Esophagus muscularis mucosa (tissue), 4 donors: Measurements from ENCODE around the gene SLBP. TPM values are rescaled to one million over a fixed set of nuclear protein-coding genes. Genes with fewer than 3 reads are reported as not detected.

Experiments used
- DNase-seq: peaks from one replicate; pipeline ENCODE4 v3.0.0-alpha.2; 2017; ENCODE audit errors: extremely low spot score
- H3K27ac ChIP-seq, 4 donors: fragments of 200-600 bp; sonication (generic); replicated peaks in 1 of 4; 1 replicate in 3 of 4; 2 replicates in 1 of 4; pipeline ENCODE4 v1.5.1; 2016 to 2019; ENCODE audit warnings: mild to moderate bottlenecking in 1 of 4
- H3K27me3 ChIP-seq, 4 donors: fragments of 200-600 bp; sonication (generic); one replicate each; pipeline versions ENCODE4 v1.5.1 to v1.6.0; 2016 to 2019
- H3K36me3 ChIP-seq, 4 donors: fragments of 200-600 bp; sonication (generic); one replicate each; pipeline ENCODE4 v1.5.1; 2016 to 2019
- H3K4me1 ChIP-seq, 4 donors: fragments of 200-600 bp; sonication (generic); one replicate each; pipeline ENCODE4 v1.5.1; 2016 to 2019
- H3K4me3 ChIP-seq, 4 donors: fragments of 200-600 bp; sonication (generic); 1 replicate in 2 of 4; 2 replicates in 2 of 4; pipeline ENCODE4 v1.5.1; 2016 to 2019; ENCODE audit warnings: mild to moderate bottlenecking in 4 of 4, moderate library complexity in 1 of 4
- H3K9me3 ChIP-seq, 4 donors: fragments of 200-600 bp; sonication (generic); 1 replicate in 3 of 4; 2 replicates in 1 of 4; pipeline ENCODE4 v1.5.1; 2016 to 2019
- EP300 ChIP-seq: sonication (generic); formaldehyde crosslinking; IDR thresholded peaks from one replicate; pipeline ENCODE4 v1.6.1; 2017; ENCODE audit warnings: antibody characterized with exemption
- POLR2A ChIP-seq: fragments of 450-650 bp; IDR thresholded peaks from one replicate; pipeline ENCODE4 v1.6.1; 2017; ENCODE audit warnings: antibody characterized with exemption, moderate library complexity, mild to moderate bottlenecking, low read depth
- POLR2AphosphoS5 ChIP-seq, 2 donors: sonication (generic); formaldehyde crosslinking; IDR thresholded peaks; one replicate each; pipeline ENCODE4 v1.6.1; 2017; ENCODE audit warnings: antibody characterized with exemption in 2 of 2
- WGBS: methylation state at CpG from one replicate; pipeline ENCODE4 v1.1.5; 2018; 5-methylcytosine and 5-hydroxymethylcytosine counted together
- intact Hi-C: fragments of 100-400 bp; cut with DNase I; formaldehyde crosslinking; loops from one replicate; pipeline ENCODE4 v1.15.1; 2023
- total RNA-seq, 4 donors: library from RNA; depleted of rRNA; stranded (reverse); fragments of >200 nt; gene quantifications; one replicate each; pipeline versions ENCODE4 v1.1.0 to v1.2.1, GENCODE V29; 2016
- TF ChIP-seq, protein P1 (sequence below), 3 experiments: fragments of 200-600 bp in 2 of 3; fragments of 450-650 bp in 1 of 3; sonication (generic) in 2 of 3; IDR thresholded peaks; one replicate each; pipeline ENCODE4 v1.5.1; 2017 to 2019; ENCODE audit warnings: antibody characterized with exemption in 3 of 3, mild to moderate bottlenecking in 2 of 3, moderate library complexity in 1 of 3

SLBP gene
- total RNA-seq, 4 donors from 2014 or later = 41.5 to 56.1 (median 45.5) TPM

DNA sequence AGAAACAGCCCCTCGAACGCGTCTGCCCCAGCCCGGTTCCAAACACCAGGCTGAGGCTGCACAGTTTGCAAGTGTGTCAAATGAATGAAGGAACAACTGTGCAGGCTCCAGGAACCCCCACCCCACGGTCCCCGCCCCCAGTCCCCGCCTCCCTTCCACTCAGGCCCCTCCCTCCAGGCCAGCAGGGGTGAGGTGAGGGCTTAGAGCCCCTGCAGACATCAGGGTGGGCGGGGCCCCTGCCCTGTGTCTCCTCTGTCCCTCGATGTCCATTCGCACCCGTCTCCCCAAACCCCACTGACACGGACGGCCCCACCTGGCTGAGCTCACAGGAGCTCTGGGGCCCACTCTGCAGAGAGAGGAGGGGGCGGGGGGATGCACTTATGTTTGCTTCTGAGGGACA, 37.7 kb upstream of the SLBP start:
- Histone ChIP-seq H3K27me3 (peaks cover 0 to 58% (median 2%) of the 10 kb centered on the region in 4 donors), H3K27ac (no peak overlapping the region), H3K9me3 (peaks cover 0 to 5% (median 0%) of the 10 kb centered on the region in 4 donors), H3K4me1 (peaks cover 5 to 20% (median 17%) of the 10 kb centered on the region in 4 donors), H3K4me3 (no peak overlapping the region), H3K36me3 (peaks cover 0 to 4% (median 4%) of the 10 kb centered on the region in 4 donors)
- no peak for DNase-seq
- 80% methylated on average over 1 of the region's 14 CpGs for WGBS
- intact Hi-C loops = loop anchor here (5.0 kb wide), 1 partner anchor 147 kb away; no protein-coding TSS in a partner anchor
- TF ChIP-seq POLR2AphosphoS5 (IDR thresholded peaks at IDR 0.05) = no peak

DNA sequence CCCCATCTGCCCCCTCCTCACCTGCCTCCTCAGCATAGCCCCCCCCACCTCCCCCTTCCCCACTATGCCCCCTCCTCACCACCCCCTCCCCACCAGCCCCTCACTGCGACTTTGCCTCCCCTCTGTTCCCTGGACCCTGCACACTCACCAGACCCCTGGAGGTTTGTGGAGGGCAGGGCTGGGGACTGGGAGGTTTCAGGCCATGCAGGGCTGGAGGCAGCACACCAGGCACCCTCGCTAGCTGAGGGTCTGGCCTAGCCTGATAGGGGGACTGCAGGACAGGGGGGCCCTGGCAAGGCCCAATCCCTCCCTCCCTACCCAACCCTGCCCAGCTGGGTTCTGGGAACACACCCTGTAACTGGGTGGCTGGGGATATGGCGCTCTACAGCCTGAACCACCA, 37.3 kb upstream of the SLBP start:
- 100% methylated on average over 1 of the region's 3 CpGs for WGBS
- Histone ChIP-seq H3K27me3 (peaks cover 0 to 58% (median 2%) of the 10 kb centered on the region in 4 donors), H3K36me3 (peaks cover 0 to 9% (median 9%) of the 10 kb centered on the region in 4 donors), H3K27ac (no peak overlapping the region), H3K9me3 (peaks cover 0 to 5% (median 0%) of the 10 kb centered on the region in 4 donors), H3K4me1 (peaks cover 5 to 20% (median 17%) of the 10 kb centered on the region in 4 donors), H3K4me3 (no peak overlapping the region)
- no peak for DNase-seq
- TF ChIP-seq POLR2AphosphoS5 (IDR thresholded peaks at IDR 0.05) (no peak), POLR2A (no peak), EP300 (no peak)
- TF ChIP-seq, protein P1, sequence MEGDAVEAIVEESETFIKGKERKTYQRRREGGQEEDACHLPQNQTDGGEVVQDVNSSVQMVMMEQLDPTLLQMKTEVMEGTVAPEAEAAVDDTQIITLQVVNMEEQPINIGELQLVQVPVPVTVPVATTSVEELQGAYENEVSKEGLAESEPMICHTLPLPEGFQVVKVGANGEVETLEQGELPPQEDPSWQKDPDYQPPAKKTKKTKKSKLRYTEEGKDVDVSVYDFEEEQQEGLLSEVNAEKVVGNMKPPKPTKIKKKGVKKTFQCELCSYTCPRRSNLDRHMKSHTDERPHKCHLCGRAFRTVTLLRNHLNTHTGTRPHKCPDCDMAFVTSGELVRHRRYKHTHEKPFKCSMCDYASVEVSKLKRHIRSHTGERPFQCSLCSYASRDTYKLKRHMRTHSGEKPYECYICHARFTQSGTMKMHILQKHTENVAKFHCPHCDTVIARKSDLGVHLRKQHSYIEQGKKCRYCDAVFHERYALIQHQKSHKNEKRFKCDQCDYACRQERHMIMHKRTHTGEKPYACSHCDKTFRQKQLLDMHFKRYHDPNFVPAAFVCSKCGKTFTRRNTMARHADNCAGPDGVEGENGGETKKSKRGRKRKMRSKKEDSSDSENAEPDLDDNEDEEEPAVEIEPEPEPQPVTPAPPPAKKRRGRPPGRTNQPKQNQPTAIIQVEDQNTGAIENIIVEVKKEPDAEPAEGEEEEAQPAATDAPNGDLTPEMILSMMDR (IDR thresholded peaks at IDR 0.05) = no peak
- intact Hi-C loops = loop anchor here (5.0 kb wide), 1 partner anchor 148 kb away; no protein-coding TSS in a partner anchor

DNA sequence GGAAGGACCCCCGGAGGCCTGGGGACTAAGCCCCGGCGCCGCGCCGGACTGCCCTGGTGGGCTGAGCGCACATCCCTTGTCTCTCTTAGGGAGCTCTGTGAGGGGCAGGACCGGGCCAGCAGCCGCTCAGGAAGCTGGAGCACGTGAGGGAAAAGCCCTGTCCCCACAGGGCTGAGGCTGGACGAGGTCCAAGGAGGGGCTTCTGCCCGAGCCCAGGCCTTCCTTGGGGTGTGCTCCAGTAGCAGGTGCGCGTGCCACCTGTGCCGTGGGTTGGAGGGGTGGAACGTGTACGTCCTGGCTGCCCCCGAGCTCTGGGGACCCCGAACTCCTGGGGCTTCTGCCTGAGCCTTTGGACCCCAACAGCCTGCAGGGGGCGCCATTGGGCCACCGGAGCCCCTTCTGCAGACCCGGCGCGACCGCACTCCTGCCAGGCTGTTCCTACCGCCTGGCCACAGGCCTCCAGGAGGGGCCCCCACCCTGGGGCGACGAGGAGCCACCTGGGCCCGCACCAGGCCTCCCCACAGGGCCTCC, 36.4 kb upstream of the SLBP start:
- DNase-seq = no peak
- 3% methylated on average over 11 of the region's 29 CpGs for WGBS
- H3K27ac ChIP-seq = no peak overlapping the region
- H3K4me1 ChIP-seq = peaks cover 5 to 20% (median 17%) of the 10 kb centered on the region in 4 donors
- TF ChIP-seq POLR2AphosphoS5 (IDR thresholded peaks at IDR 0.05) = no peak
- TF ChIP-seq EP300 = no peak
- no peak for TF ChIP-seq POLR2A
- TF ChIP-seq, protein P1 (IDR thresholded peaks at IDR 0.05) = peak; percentile 37 to 63 (median 53)
- H3K36me3 ChIP-seq = peaks cover 0 to 17% (median 16%) of the 10 kb centered on the region in 4 donors
- no peak overlapping the region for H3K4me3 ChIP-seq
- intact Hi-C loops = loop anchor here (5.0 kb wide), 1 partner anchor 149 kb away; no protein-coding TSS in a partner anchor
- peaks cover 0 to 5% (median 0%) of the 10 kb centered on the region in 4 donors for H3K9me3 ChIP-seq
- H3K27me3 ChIP-seq = peaks cover 0 to 58% (median 2%) of the 10 kb centered on the region in 4 donors

DNA sequence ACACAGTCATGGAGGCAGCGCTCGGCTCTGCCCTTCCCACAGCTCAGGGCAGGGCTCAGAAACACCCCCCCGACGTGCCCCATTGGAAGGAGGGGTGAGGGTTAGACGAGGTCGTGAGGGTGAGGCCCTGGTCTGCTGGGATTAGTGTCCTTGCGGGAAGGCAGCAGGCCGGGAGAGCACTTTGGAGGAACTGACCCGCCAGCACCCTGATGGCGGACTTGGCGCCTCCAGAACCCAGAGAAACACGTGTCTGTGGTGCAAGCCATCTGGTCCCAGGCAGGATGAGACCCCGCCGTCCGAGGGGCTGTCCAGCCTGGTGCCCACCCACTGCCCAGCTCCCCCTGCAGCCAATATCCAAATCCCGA, 35.5 kb upstream of the SLBP start:
- TF ChIP-seq, protein P1 (IDR thresholded peaks at IDR 0.05) = no peak
- TF ChIP-seq POLR2AphosphoS5 (IDR thresholded peaks at IDR 0.05) (no peak), EP300 (no peak), POLR2A (no peak)
- H3K9me3 ChIP-seq = peaks cover 0 to 5% (median 0%) of the 10 kb centered on the region in 4 donors
- peaks cover 0 to 54% (median 2%) of the 10 kb centered on the region in 4 donors for H3K27me3 ChIP-seq
- peaks cover 4 to 14% (median 13%) of the 10 kb centered on the region in 4 donors for H3K4me1 ChIP-seq
- peaks cover 0 to 18% (median 17%) of the 10 kb centered on the region in 4 donors for H3K36me3 ChIP-seq
- intact Hi-C loops = loop anchor here (2.0 to 5.0 kb wide), 2 partner anchors 61 to 150 kb away; no protein-coding TSS in a partner anchor
- DNase-seq = no peak
- H3K27ac ChIP-seq = no peak overlapping the region
- no peak overlapping the region for H3K4me3 ChIP-seq
- WGBS = 89% methylated on average over 16 of the region's 16 CpGs

DNA sequence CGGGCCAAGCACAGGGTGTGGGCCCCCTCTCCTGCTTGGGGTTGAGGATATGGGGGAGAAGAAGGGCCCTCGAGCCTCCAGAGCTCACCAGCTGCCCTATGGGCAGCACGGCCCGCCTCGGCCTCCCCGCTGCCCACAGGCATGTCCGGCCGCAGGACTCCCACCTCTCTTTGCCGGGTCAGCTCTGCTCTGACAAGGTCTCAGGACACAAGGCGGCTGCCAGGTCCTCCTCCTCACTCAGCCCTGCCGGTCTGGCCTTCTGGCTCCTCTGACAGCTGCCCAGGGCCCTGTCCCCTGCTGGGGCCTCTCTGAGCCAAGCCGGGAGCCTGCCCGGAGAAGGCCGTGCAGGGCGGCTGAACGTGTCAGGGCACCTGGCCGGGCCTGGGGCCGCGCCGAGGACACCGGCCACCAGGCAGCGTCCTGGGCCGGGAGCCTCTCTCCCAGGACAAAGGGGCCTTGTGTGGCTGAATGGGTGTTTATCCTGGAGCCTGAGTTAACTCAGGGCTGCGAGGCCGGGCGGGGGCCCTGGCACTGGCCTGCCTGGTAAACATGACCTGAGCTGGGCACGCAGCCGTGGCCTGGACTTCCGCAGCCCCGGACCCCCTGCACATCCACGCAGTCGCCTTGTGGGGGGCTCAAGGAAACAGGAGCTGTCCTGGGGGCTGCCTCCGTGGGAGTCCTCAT, 34.9 kb upstream of the SLBP start:
- peaks cover 0 to 22% (median 20%) of the 10 kb centered on the region in 4 donors for H3K36me3 ChIP-seq
- H3K4me3 ChIP-seq = no peak overlapping the region
- peaks cover 0 to 9% (median 7%) of the 10 kb centered on the region in 4 donors for H3K4me1 ChIP-seq
- no peak overlapping the region for H3K27ac ChIP-seq
- intact Hi-C loops = loop anchor here (2.0 to 5.0 kb wide), 2 partner anchors 62 to 150 kb away; no protein-coding TSS in a partner anchor
- TF ChIP-seq EP300 (no peak), POLR2AphosphoS5 (IDR thresholded peaks at IDR 0.05) (no peak), POLR2A (no peak)
- TF ChIP-seq, protein P1 (IDR thresholded peaks at IDR 0.05) = no peak
- 78% methylated on average over 27 of the region's 33 CpGs for WGBS
- H3K27me3 ChIP-seq = peaks cover 0 to 49% (median 2%) of the 10 kb centered on the region in 4 donors
- peaks cover 0 to 5% (median 0%) of the 10 kb centered on the region in 4 donors for H3K9me3 ChIP-seq
- no peak for DNase-seq
